B cell (primary cell): ENCODE results near the gene AXIN1. TPM values are rescaled to one million over a fixed set of nuclear protein-coding genes. Genes with fewer than 3 reads are reported as not detected.

Experiments used
- ATAC-seq: fragments of 200-7000 bp; cut with Tn5 transposase; one replicate; pipeline ENCODE4 v1.10.0; 2021; ENCODE audit warnings: low read depth, mild to moderate bottlenecking, moderate number of reproducible peaks, moderate library complexity
- CTCF ChIA-PET: fragments of 350-600 bp; sonication (Branson Sonifier 250); formaldehyde crosslinking; loops from one replicate; lab custom pipeline; 2021; ENCODE audit warnings: antibody characterized with exemption, inconsistent platforms; lab: Charles Lee
- POLR2A ChIA-PET: fragments of 350-600 bp; sonication (Branson Sonifier 250); formaldehyde crosslinking; loops from one replicate; lab custom pipeline; 2021; ENCODE audit warnings: antibody characterized with exemption; lab: Charles Lee
- DNase-seq: peaks from one replicate; pipeline ENCODE4 v3.0.0; 2013
- H2AFZ ChIP-seq: 2 replicates; pipeline ENCODE4 v1.6.1; 2012; ENCODE audit warnings: mild to moderate bottlenecking, low read depth, low read length; ENCODE audit not compliant: insufficient read depth, poor library complexity, severe bottlenecking
- H3K27ac ChIP-seq, 2 donors: 1 replicate in 1 of 2; 2 replicates in 1 of 2; pipeline ENCODE4 v1.5.1; 2012 to 2013; ENCODE audit warnings: low read length in 2 of 2, mild to moderate bottlenecking in 2 of 2, moderate library complexity in 1 of 2
- H3K27me3 ChIP-seq, 4 experiments: fragments of 200-600 bp in 1 of 4; sonication (generic) in 1 of 4; replicated peaks in 1 of 4; 1 replicate in 2 of 4; 2 replicates in 2 of 4; pipeline versions ENCODE4 v1.6.1 to v1.7.0; 2013 to 2016; ENCODE audit warnings: low read length in 3 of 4, mild to moderate bottlenecking in 2 of 4, mixed read lengths in 1 of 4, moderate library complexity in 1 of 4; ENCODE audit not compliant: insufficient read depth in 4 of 4, control insufficient read depth in 3 of 4; ENCODE audit errors: control extremely low read depth in 1 of 4
- H3K36me3 ChIP-seq, 2 experiments: replicated peaks in 1 of 2; 1 replicate in 1 of 2; 2 replicates in 1 of 2; pipeline versions ENCODE4 v1.6.1 to v1.7.1; 2013; ENCODE audit warnings: low read length in 1 of 2; ENCODE audit not compliant: insufficient read depth in 2 of 2, control insufficient read depth in 1 of 2; ENCODE audit errors: control extremely low read depth in 1 of 2, extremely low read depth in 1 of 2
- H3K4me1 ChIP-seq, 2 donors: fragments of 200-600 bp in 1 of 2; sonication (generic) in 1 of 2; 1 replicate in 1 of 2; 2 replicates in 1 of 2; pipeline versions ENCODE4 v1.5.1 to v1.6.1; 2013 to 2017; ENCODE audit warnings: low read length in 2 of 2; ENCODE audit not compliant: control insufficient read depth in 2 of 2, insufficient read depth in 2 of 2
- H3K4me2 ChIP-seq: replicated peaks from 2 replicates; pipeline ENCODE3; 2012; ENCODE audit warnings: mild to moderate bottlenecking, low read depth, low read length; ENCODE audit not compliant: poor library complexity, severe bottlenecking
- H3K4me3 ChIP-seq, 5 experiments: fragments of 200-600 bp in 1 of 5; sonication (generic) in 1 of 5; 1 replicate in 3 of 5; 2 replicates in 2 of 5; pipeline versions ENCODE4 v1.5.1 to v1.7.0; 2011 to 2016; ENCODE audit warnings: low read length in 4 of 5, mild to moderate bottlenecking in 4 of 5, low read depth in 2 of 5, control low read depth in 1 of 5, moderate library complexity in 1 of 5; ENCODE audit not compliant: insufficient read depth in 1 of 5; ENCODE audit errors: control extremely low read depth in 1 of 5, extremely low read depth in 1 of 5
- H3K79me2 ChIP-seq: fragments of 200-600 bp; sonication (generic); one replicate; pipeline ENCODE4 v1.6.0; 2016; ENCODE audit warnings: low read length; ENCODE audit not compliant: control insufficient read depth, insufficient read depth
- H3K9ac ChIP-seq: fragments of 200-600 bp; sonication (generic); 2 replicates; pipeline ENCODE4 v1.6.1; 2017; ENCODE audit warnings: mild to moderate bottlenecking, low read length, moderate library complexity
- H3K9me3 ChIP-seq, 3 donors: one replicate each; pipeline versions ENCODE4 v1.6.1 to v1.7.1; 2013; ENCODE audit warnings: low read length in 2 of 3; ENCODE audit not compliant: control insufficient read depth in 2 of 3, insufficient read depth in 1 of 3; ENCODE audit errors: control extremely low read depth in 1 of 3
- H4K20me1 ChIP-seq: 2 replicates; pipeline ENCODE4 v1.6.0; 2012; ENCODE audit warnings: mild to moderate bottlenecking, low read length; ENCODE audit not compliant: insufficient read depth, control insufficient read depth, poor library complexity, severe bottlenecking
- H3K27ac Mint-ChIP-seq: one replicate; pipeline ENCODE4 v1.8.0; 2021; ENCODE audit warnings: mixed read lengths
- H3K27me3 Mint-ChIP-seq: one replicate; pipeline ENCODE4 v1.8.0; 2021; ENCODE audit warnings: mixed read lengths
- H3K4me1 Mint-ChIP-seq: one replicate; pipeline ENCODE4 v1.8.0; 2021; ENCODE audit warnings: mixed read lengths
- H3K4me3 Mint-ChIP-seq: one replicate; pipeline ENCODE4 v1.8.0; 2021; ENCODE audit warnings: mixed read lengths
- H3K9me3 Mint-ChIP-seq: one replicate; pipeline ENCODE4 v1.8.0; 2022; ENCODE audit warnings: mixed read lengths; ENCODE audit not compliant: insufficient read depth
- EZH2 ChIP-seq: IDR thresholded peaks from 2 replicates; pipeline ENCODE4 v1.6.1; 2012; ENCODE audit warnings: borderline replicate concordance, low read depth, mild to moderate bottlenecking, moderate library complexity, low read length; ENCODE audit not compliant: insufficient read depth, poor library complexity, severe bottlenecking
- WGBS: methylation state at CpG from one replicate; pipeline ENCODE4 v1.1.5; 2013; ENCODE audit warnings: missing lambda C conversion rate; ENCODE audit not compliant: insufficient coverage; 5-methylcytosine and 5-hydroxymethylcytosine counted together
- intact Hi-C: fragments of 100-400 bp; cut with micrococcal nuclease; formaldehyde crosslinking; loops from one replicate; pipeline ENCODE4 v1.10.0; 2022
- polyA plus RNA-seq: library from polyadenylated mRNA; depleted of rRNA; stranded (reverse); fragments of >200 nt; gene quantifications from 2 replicates; pipeline ENCODE4 v1.2.3, GENCODE V29; 2012
- total RNA-seq, 2 donors: library from RNA; stranded (reverse); fragments of 120-200 nt in 1 of 2; gene quantifications; 1 replicate in 1 of 2; 2 replicates in 1 of 2; pipeline versions ENCODE4 v1.2.3 to v1.2.4, GENCODE V29; 2013 to 2022
- TF ChIP-seq, protein P1 (sequence below): fragments of 200-600 bp; IDR thresholded peaks from one replicate; pipeline ENCODE4 v1.8.0; 2022; ENCODE audit warnings: antibody characterized with exemption, mild to moderate bottlenecking

Gene AXIN1
- total and polyA plus RNA-seq, 2 donors (not counting 1 experiment from before 2014, with no cell fraction given): 39.0 to 40.8 TPM

GRCh38 chr16:290681-291405 lies 61.7 kb downstream of the AXIN1 start:
- Mint-ChIP-seq H3K9me3 (no peaks in the 10 kb centered on the region), H3K4me1 (no peaks in the 10 kb centered on the region), H3K27ac (no peak overlapping the region), H3K27me3 (no peaks in the 10 kb centered on the region), H3K4me3 (no peak overlapping the region)
- 97% methylated on average over 50 of the region's 50 CpGs for WGBS
- H3K4me1 ChIP-seq: no peaks in the 10 kb centered on the region
- H3K4me2 ChIP-seq: no peak overlapping the region
- H3K9me3 ChIP-seq: peaks cover 0 to 6% (median 0%) of the 10 kb centered on the region in 3 donors
- no peaks in the 10 kb centered on the region for H3K27me3 ChIP-seq
- H3K4me3 ChIP-seq: no peak overlapping the region
- TF ChIP-seq EZH2: no peak
- TF ChIP-seq, protein P1, sequence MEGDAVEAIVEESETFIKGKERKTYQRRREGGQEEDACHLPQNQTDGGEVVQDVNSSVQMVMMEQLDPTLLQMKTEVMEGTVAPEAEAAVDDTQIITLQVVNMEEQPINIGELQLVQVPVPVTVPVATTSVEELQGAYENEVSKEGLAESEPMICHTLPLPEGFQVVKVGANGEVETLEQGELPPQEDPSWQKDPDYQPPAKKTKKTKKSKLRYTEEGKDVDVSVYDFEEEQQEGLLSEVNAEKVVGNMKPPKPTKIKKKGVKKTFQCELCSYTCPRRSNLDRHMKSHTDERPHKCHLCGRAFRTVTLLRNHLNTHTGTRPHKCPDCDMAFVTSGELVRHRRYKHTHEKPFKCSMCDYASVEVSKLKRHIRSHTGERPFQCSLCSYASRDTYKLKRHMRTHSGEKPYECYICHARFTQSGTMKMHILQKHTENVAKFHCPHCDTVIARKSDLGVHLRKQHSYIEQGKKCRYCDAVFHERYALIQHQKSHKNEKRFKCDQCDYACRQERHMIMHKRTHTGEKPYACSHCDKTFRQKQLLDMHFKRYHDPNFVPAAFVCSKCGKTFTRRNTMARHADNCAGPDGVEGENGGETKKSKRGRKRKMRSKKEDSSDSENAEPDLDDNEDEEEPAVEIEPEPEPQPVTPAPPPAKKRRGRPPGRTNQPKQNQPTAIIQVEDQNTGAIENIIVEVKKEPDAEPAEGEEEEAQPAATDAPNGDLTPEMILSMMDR: no peak
- ChIA-PET CTCF (no interaction called here), POLR2A (no interaction called here)
- H3K9ac ChIP-seq: no peak overlapping the region
- H2AFZ ChIP-seq: no peak overlapping the region
- no peaks in the 10 kb centered on the region for H3K79me2 ChIP-seq
- intact Hi-C loops: no loop called here
- no peak overlapping the region for H3K27ac ChIP-seq
- H3K36me3 ChIP-seq: peaks cover 0 to 44% of the 10 kb centered on the region in 2 experiments
- H4K20me1 ChIP-seq: peaks cover 8% of the 10 kb centered on the region
- no peak for ATAC-seq
- DNase-seq: no peak

DNA sequence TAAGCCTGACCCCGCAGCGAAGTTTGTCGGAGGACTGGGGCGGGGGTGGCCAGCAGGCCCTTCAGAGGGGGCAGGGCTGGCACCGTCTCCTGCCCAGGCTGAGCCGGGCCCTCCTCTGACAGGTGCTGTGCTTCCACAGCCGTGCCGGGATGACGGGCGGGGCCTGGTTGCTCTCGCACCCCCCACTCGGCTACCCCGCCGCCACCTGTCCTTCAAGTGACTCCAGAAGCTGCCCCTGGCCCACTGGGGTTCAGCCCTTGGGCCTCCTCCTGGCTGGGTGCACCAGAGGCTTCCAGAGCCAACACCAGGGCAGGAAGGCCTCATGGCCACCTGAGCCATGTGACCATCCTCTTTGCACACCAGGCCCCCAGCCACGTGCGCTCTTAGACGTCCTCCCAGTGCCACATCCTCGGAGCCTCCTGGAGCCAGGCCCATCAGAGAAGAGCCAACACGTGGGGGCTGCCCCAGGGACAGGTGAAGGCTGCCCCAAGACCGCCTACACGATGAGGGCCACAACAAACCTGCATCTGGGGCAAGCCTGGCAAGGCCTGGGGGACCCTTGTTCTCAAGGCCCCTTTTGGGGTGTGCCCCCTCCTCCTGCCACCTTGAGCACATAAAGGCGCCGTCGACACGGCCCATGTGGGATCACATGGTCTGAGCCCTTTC lies 62.4 kb downstream of the AXIN1 start:
- Mint-ChIP-seq H3K27ac (no peak overlapping the region), H3K27me3 (no peaks in the 10 kb centered on the region), H3K4me3 (no peak overlapping the region), H3K9me3 (no peaks in the 10 kb centered on the region), H3K4me1 (no peaks in the 10 kb centered on the region)
- peaks cover 8% of the 10 kb centered on the region for H4K20me1 ChIP-seq
- no peak overlapping the region for H2AFZ ChIP-seq
- TF ChIP-seq, protein P1: no peak
- TF ChIP-seq EZH2: no peak
- no peak overlapping the region for H3K4me2 ChIP-seq
- no peak for ATAC-seq
- no peaks in the 10 kb centered on the region for H3K79me2 ChIP-seq
- no peak for DNase-seq
- 96% methylated on average over 25 of the region's 25 CpGs for WGBS
- intact Hi-C loops: no loop called here
- H3K4me1 ChIP-seq: no peaks in the 10 kb centered on the region
- H3K4me3 ChIP-seq: no peak overlapping the region
- peaks cover 0 to 44% of the 10 kb centered on the region in 2 experiments for H3K36me3 ChIP-seq
- no peak overlapping the region for H3K9ac ChIP-seq
- POLR2A ChIA-PET: no interaction called here
- H3K27me3 ChIP-seq: no peaks in the 10 kb centered on the region
- H3K9me3 ChIP-seq: peaks cover 0 to 6% (median 0%) of the 10 kb centered on the region in 3 donors
- CTCF ChIA-PET: no interaction called here
- no peak overlapping the region for H3K27ac ChIP-seq
